Sigmoid colon (tissue), 4 donors: ENCODE results near the gene DYNLRB1.

ENCODE experiments used
- POLR2AphosphoS5 ChIP-seq, 4 donors: sonication (generic); formaldehyde crosslinking; IDR thresholded peaks; one replicate each; pipeline ENCODE4 v1.6.1; 2017; ENCODE audit warnings: antibody characterized with exemption in 4 of 4
- TF ChIP-seq, protein P1 (sequence below), 4 experiments: fragments of 450-650 bp in 3 of 4; fragments of 200-600 bp in 1 of 4; IDR thresholded peaks; one replicate each; pipeline ENCODE4 v1.5.1; 2016 to 2019; ENCODE audit warnings: antibody characterized with exemption in 4 of 4, mild to moderate bottlenecking in 3 of 4, moderate library complexity in 2 of 4

DNA sequence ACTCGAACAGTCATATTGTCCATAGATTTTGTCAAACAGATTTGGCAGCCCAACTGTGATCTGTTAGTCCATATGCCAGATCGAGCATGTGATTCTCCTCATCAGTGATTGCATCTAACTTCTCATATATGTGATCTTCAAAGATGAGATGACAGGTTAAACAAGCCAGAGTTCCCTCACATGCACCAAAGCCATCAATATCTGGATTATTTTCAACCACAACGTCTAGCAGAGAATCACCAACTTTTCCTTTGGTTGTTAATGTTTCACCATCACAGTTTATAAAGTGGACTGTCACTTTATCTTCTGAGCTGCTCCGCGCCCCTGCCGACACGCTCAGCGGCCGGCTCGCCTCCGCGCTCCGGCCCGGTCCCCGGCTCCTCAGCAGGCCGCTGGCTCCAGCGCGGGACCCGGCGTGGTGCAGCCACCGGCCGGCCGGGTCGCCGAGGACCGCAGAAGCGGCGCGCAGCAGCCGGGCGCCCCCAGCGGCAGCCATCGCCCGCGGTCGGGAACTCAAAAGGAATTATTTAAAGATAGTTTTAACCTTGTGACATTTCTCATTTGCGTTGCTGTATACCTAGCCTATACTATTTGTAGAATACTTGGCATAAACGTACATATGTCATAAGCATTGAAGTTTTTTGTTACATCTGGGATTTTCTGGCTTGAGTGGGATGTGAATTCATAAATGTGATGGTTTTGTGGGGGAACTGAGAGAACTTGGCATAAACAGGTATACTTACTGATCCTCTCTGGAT lies 40.1 kb upstream of the DYNLRB1 start:
- TF ChIP-seq POLR2AphosphoS5 (IDR thresholded peaks at IDR 0.05): no peak
- TF ChIP-seq, protein P1, sequence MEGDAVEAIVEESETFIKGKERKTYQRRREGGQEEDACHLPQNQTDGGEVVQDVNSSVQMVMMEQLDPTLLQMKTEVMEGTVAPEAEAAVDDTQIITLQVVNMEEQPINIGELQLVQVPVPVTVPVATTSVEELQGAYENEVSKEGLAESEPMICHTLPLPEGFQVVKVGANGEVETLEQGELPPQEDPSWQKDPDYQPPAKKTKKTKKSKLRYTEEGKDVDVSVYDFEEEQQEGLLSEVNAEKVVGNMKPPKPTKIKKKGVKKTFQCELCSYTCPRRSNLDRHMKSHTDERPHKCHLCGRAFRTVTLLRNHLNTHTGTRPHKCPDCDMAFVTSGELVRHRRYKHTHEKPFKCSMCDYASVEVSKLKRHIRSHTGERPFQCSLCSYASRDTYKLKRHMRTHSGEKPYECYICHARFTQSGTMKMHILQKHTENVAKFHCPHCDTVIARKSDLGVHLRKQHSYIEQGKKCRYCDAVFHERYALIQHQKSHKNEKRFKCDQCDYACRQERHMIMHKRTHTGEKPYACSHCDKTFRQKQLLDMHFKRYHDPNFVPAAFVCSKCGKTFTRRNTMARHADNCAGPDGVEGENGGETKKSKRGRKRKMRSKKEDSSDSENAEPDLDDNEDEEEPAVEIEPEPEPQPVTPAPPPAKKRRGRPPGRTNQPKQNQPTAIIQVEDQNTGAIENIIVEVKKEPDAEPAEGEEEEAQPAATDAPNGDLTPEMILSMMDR (IDR thresholded peaks at IDR 0.05): peak in 3 of 4 experiments; percentile 9 to 63 (median 40)
